ENCODE results near the gene YTHDC2.

Gene YTHDC2

DNA sequence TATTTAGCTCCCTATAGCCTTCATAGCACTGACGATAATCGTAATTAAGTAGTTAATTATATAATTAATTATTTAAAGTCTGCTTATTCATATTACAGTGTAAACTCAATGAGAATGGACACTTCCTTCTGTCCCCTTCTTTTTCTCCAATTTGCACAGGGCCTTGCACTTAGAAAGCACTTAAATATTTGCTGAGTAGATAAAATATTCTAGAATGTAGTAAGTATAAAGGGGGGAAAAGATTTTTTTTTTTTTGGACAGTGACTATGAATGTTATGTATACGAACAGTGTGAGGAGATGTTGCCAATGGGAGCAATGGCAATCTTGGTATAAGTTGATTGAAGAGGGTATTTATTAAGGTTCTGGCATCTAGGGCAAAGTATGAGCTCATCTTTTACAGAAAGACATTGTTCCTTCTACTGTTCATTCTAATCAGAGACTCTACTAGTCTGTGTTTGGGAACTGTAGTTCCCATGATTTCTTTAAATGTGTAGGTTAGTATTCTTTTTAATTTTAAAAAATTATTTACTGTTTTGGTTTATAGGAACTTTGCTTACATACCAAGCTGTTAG lies 49.4 kb downstream of the YTHDC2 start:
- no peak for DNase-seq (ENCODE audit: low spot score)
- TF ChIP-seq, protein P1, sequence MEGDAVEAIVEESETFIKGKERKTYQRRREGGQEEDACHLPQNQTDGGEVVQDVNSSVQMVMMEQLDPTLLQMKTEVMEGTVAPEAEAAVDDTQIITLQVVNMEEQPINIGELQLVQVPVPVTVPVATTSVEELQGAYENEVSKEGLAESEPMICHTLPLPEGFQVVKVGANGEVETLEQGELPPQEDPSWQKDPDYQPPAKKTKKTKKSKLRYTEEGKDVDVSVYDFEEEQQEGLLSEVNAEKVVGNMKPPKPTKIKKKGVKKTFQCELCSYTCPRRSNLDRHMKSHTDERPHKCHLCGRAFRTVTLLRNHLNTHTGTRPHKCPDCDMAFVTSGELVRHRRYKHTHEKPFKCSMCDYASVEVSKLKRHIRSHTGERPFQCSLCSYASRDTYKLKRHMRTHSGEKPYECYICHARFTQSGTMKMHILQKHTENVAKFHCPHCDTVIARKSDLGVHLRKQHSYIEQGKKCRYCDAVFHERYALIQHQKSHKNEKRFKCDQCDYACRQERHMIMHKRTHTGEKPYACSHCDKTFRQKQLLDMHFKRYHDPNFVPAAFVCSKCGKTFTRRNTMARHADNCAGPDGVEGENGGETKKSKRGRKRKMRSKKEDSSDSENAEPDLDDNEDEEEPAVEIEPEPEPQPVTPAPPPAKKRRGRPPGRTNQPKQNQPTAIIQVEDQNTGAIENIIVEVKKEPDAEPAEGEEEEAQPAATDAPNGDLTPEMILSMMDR (IDR thresholded peaks at IDR 0.05; ENCODE audit: extremely low read depth, missing control alignments), result no peak

DNA sequence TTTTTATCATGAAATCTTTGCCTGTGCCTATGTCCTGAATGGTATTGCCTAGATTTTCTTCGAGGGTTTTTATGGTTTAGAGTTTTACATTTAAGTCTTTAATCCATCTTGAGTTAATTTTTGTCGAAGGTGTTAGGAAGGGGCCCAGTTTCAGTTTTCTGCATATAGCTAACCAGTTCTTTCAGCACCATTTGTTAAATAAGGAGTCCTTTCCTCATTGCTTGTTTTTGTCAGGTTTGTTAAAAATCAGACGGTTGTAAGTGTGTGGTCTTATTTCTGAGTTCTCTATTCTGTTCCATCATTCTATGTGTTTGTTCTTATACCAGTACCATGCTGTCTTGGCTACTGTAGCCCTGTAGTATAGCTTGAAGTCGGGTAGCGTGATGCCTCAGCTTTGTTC lies 55.9 kb downstream of the YTHDC2 start:
- no peak for DNase-seq (ENCODE audit: low spot score)
- TF ChIP-seq, protein P1 (IDR thresholded peaks at IDR 0.05; ENCODE audit: extremely low read depth, missing control alignments), result no peak

DNA sequence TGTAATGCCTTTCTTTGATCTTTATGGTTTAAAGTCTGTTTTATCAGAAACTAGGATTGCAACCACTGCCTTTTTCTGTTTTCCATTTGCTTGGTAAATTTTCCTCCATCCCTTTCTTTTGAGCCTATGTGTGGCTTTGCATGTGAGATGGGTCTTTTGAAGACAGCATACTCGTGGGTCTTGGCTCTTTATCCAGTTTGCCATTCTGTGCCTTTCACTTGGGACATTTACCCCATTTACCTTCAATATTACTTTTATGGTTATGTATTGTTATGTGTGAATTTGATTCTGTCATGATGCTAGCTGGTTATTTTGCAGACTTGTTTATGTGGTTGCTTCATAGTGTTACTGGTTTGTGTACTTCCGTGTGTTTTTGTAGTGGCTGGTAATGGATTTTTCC lies 59.2 kb downstream of the YTHDC2 start:
- DNase-seq (ENCODE audit: low spot score), result no peak
- TF ChIP-seq, protein P1 (IDR thresholded peaks at IDR 0.05; ENCODE audit: extremely low read depth, missing control alignments), result no peak

DNA sequence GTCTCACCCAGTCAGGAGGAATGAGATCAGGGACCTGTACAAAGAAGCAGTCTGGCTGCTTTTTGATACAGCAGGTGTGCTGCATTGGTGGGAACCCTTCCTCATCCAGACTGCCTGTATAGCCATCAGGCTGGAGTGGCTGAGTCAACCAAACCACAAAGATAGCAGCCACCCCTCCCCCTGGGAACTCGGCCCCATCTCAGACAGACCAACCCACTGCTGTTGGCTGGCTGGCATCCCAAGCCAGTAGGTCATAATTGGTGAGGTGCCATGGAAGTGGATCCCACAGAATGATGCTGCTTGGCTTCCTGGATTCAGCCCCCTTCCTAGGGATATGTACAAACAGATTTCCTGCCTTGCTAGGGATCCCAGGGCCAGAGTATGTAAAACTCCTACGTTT lies 60.9 kb downstream of the YTHDC2 start:
- no peak for DNase-seq (ENCODE audit: low spot score)
- TF ChIP-seq, protein P1 (IDR thresholded peaks at IDR 0.05; ENCODE audit: extremely low read depth, missing control alignments), result no peak

DNA sequence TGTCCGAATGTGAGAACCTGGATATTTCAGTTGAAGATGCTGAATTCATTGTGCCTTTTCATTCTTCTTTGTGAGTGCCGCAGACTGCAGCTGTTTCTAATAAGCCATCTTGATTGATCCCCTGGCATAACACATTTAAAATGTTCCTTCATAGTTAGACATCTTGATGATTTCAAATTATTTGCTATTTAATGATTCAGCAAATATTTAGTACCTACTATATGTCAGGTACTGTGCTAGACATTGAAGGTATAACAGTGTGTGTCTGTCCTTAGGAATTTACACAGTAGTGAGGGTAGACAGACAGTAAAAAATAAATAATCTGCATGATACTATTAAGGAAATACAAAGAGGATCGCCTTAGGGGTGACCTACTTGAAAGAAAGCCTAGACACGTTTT lies 61.6 kb downstream of the YTHDC2 start:
- no peak for DNase-seq (ENCODE audit: low spot score)
- TF ChIP-seq, protein P1 (IDR thresholded peaks at IDR 0.05; ENCODE audit: extremely low read depth, missing control alignments), result no peak

DNA sequence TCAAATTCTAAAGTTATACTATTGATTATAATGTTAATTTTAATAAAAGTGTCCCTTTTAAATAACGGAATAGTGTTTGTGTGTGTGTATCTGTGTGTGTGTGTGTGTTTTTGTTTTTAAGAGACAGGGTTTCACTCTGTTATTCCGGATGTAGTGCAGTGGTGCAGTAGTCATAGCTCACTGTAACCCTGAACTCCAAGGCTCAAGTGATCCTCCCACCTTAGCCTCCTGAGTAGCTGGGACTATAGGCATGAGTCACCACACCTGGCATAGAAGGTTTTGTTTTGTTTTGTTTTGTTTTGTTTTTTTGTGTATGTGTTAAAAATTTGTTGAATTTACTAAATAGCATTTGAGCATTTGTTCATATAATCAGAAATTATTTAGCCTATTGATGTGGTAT lies 64.6 kb downstream of the YTHDC2 start:
- TF ChIP-seq, protein P1 (IDR thresholded peaks at IDR 0.05; ENCODE audit: extremely low read depth, missing control alignments), result no peak
- DNase-seq (ENCODE audit: low spot score), result no peak

DNA sequence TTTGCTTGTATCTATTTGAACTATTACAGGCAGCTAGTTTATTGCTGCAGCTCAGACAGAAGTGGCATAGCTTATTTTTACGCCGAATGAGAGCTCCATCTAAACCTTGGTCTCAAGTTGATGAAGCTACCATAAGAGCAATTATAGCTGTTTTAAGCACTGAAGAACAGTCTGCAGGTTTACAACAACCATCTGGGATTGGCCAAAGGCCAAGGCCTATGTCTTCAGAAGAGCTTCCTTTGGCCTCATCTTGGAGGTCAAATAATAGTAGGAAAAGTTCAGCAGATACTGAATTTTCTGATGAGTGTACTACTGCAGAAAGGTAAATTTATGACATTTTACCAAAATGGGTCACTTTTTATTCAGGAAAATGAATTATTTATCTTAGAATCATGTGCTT lies 67.9 kb downstream of the YTHDC2 start:
- no peak for DNase-seq (ENCODE audit: low spot score)
- TF ChIP-seq, protein P1 (IDR thresholded peaks at IDR 0.05; ENCODE audit: extremely low read depth, missing control alignments), result no peak

All from GM20000 (cell line).